ENCODE data around the gene PSMD6. TPM values are rescaled to one million over a fixed set of nuclear protein-coding genes. Genes with fewer than 3 reads are reported as not detected.

PSMD6 gene
- total and polyA plus RNA-seq, 2 experiments from 2014 or later: 99.6 to 104 TPM

DNA sequence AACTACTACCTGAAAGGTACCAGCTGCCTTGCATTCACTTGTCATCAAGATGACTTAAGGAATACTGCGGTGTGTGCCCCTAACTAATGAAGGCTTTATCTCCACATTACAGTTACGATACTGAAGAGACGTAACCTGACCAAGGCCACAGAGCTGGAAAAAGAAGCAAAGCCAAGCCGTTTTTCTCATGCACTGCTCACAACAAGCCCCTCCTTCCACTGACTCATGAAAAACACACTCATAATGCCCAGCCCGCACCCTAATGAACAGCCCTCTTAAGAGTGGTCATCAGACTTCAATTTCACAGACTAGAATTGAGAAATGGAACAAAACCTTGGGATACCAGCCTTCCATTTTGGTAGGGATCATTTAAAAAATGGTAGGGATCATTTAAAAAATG is 11.6 kb downstream of the PSMD6 start:
- Histone ChIP-seq H3K36me3 (replicated peaks; ENCODE audit: insufficient read depth, low read depth) (no peaks in the 10 kb centered on the region), H3K4me2 (no peak overlapping the region), H3K27ac (no peak overlapping the region)

DNA sequence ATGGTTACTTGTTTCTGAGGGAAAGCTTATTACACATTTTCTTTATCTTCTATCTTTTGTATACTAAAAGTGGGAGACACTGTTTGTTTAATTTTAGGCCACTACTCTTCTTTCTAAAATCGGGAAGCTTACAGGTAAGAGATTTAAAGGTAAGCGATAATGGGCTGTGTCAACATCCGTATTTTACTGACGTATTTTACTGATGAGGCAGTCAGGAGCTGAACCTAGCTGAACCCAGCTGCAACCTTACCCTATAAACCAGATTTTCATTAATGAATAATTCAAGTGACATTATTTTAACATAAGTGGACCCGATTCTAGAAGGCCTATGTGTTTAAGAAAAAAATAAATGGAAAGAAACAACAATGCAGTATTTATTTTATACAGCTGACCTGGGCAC is 13.1 kb downstream of the PSMD6 start:
- Histone ChIP-seq H3K79me2 (peaks cover 25% of the 10 kb centered on the region), H4K20me1 (ENCODE audit: insufficient read depth, poor library complexity, severe bottlenecking) (no peaks in the 10 kb centered on the region), H3K27me3 (no peaks in the 10 kb centered on the region), H3K4me3 (no peak overlapping the region), H2AFZ (no peak overlapping the region), H3K4me2 (no peak overlapping the region), H3K9me3 (ENCODE audit: low read depth) (no peaks in the 10 kb centered on the region), H3K36me3 (replicated peaks; ENCODE audit: insufficient read depth, low read depth) (peaks cover 3% of the 10 kb centered on the region), H3K9me2 (replicated peaks; ENCODE audit: insufficient read depth) (no peaks in the 10 kb centered on the region), H3K27ac (no peak overlapping the region), H3K4me1 (ENCODE audit: insufficient read depth) (no peaks in the 10 kb centered on the region)
- TF ChIP-seq EZH2phosphoT487 (IDR thresholded peaks at IDR 0.05; ENCODE audit: low read depth, severe bottlenecking, unreplicated experiment) (no peak), EZH2 (IDR thresholded peaks at IDR 0.05; ENCODE audit: borderline replicate concordance) (no peak)
- TF ChIP-seq, protein P1, sequence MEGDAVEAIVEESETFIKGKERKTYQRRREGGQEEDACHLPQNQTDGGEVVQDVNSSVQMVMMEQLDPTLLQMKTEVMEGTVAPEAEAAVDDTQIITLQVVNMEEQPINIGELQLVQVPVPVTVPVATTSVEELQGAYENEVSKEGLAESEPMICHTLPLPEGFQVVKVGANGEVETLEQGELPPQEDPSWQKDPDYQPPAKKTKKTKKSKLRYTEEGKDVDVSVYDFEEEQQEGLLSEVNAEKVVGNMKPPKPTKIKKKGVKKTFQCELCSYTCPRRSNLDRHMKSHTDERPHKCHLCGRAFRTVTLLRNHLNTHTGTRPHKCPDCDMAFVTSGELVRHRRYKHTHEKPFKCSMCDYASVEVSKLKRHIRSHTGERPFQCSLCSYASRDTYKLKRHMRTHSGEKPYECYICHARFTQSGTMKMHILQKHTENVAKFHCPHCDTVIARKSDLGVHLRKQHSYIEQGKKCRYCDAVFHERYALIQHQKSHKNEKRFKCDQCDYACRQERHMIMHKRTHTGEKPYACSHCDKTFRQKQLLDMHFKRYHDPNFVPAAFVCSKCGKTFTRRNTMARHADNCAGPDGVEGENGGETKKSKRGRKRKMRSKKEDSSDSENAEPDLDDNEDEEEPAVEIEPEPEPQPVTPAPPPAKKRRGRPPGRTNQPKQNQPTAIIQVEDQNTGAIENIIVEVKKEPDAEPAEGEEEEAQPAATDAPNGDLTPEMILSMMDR (IDR thresholded peaks at IDR 0.05; ENCODE audit: poor library complexity): no peak
- WGBS (ENCODE audit: low lambda C conversion rate, missing lambda C conversion rate): 92% methylated on average over 5 of the region's 5 CpGs
- no peak for DNase-seq (ENCODE audit: low spot score)

More for the DNA sequence above, 11.6 kb downstream of the PSMD6 start:
- H3K79me2 ChIP-seq: peaks cover 28% of the 10 kb centered on the region
- H3K4me3 ChIP-seq: no peak overlapping the region
- 84% methylated on average over 5 of the region's 5 CpGs for WGBS (ENCODE audit: low lambda C conversion rate, missing lambda C conversion rate)
- no peaks in the 10 kb centered on the region for H3K27me3 ChIP-seq
- DNase-seq (ENCODE audit: low spot score): peak; percentile 29
- H3K9me2 ChIP-seq (replicated peaks; ENCODE audit: insufficient read depth): no peaks in the 10 kb centered on the region
- no peaks in the 10 kb centered on the region for H4K20me1 ChIP-seq (ENCODE audit: insufficient read depth, poor library complexity, severe bottlenecking)
- no peak overlapping the region for H2AFZ ChIP-seq
- TF ChIP-seq, protein P1 (IDR thresholded peaks at IDR 0.05; ENCODE audit: poor library complexity): no peak
- TF ChIP-seq EZH2phosphoT487 (IDR thresholded peaks at IDR 0.05; ENCODE audit: low read depth, severe bottlenecking, unreplicated experiment) (no peak), EZH2 (IDR thresholded peaks at IDR 0.05; ENCODE audit: borderline replicate concordance) (no peak)
- no peaks in the 10 kb centered on the region for H3K9me3 ChIP-seq (ENCODE audit: low read depth)
- no peaks in the 10 kb centered on the region for H3K4me1 ChIP-seq (ENCODE audit: insufficient read depth)

DNA sequence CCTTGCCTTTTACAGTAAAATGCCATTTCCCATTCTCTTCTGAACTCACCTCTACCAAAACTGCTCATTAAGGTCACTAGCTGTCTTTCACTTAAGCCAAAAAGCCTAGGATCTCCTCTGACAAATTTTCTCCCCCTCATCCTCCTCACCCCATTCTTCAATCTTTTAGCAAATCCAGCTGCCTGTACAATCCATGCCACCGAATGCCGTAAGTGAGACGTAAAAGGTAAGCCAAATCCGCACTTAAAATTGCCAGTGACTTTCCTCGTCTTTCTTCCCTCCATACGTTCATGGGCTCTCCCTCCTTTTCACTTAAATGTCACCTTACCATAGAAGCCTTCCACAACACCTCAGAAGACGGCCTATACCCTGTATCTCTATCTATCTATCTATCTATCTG is 13.8 kb downstream of the PSMD6 start:
- 89% methylated on average over 7 of the region's 7 CpGs for WGBS (ENCODE audit: low lambda C conversion rate, missing lambda C conversion rate)
- H3K79me2 ChIP-seq: peaks cover 21% of the 10 kb centered on the region
- H3K4me3 ChIP-seq: no peak overlapping the region
- H2AFZ ChIP-seq: no peak overlapping the region
- DNase-seq (ENCODE audit: low spot score): no peak
- peaks cover 3% of the 10 kb centered on the region for H3K36me3 ChIP-seq (replicated peaks; ENCODE audit: insufficient read depth, low read depth)
- no peaks in the 10 kb centered on the region for H3K4me1 ChIP-seq (ENCODE audit: insufficient read depth)
- no peaks in the 10 kb centered on the region for H3K9me2 ChIP-seq (replicated peaks; ENCODE audit: insufficient read depth)
- no peaks in the 10 kb centered on the region for H3K27me3 ChIP-seq
- no peak overlapping the region for H3K27ac ChIP-seq
- H3K4me2 ChIP-seq: no peak overlapping the region
- H4K20me1 ChIP-seq (ENCODE audit: insufficient read depth, poor library complexity, severe bottlenecking): no peaks in the 10 kb centered on the region
- H3K9me3 ChIP-seq (ENCODE audit: low read depth): no peaks in the 10 kb centered on the region
- TF ChIP-seq, protein P1 (IDR thresholded peaks at IDR 0.05; ENCODE audit: poor library complexity): no peak
- no peak for TF ChIP-seq EZH2phosphoT487 (IDR thresholded peaks at IDR 0.05; ENCODE audit: low read depth, severe bottlenecking, unreplicated experiment)
- no peak for TF ChIP-seq EZH2 (IDR thresholded peaks at IDR 0.05; ENCODE audit: borderline replicate concordance)
